ENCODE measurements around the gene KRT8. TPM values are rescaled to one million over a fixed set of nuclear protein-coding genes. Genes with fewer than 3 reads are reported as not detected.

KRT8 gene
- total RNA-seq, 3 donors from 2014 or later: 1,334 to 4,222 (median 3,664) TPM

- intact Hi-C loops (cut with DNase I, micrococcal nuclease): no loop called here
- Histone ChIP-seq H3K4me1 (ENCODE audit: low read depth) (peaks cover 23% of the 10 kb centered on the region), H3K4me3 (no peak overlapping the region), H3K9me3 (no peaks in the 10 kb centered on the region), H3K36me3 (ENCODE audit: low read depth) (no peaks in the 10 kb centered on the region)
- DNase-seq (no peak), ATAC-seq (no peak)
- no peak for TF ChIP-seq CTCF (IDR thresholded peaks at IDR 0.05)
Observed at GRCh38 chr12:52920937-52921336, 16.1 kb upstream of the KRT8 start.

GRCh38 chr12:52918784-52919183 lies 13.9 kb upstream of the KRT8 start:
- H3K4me1 ChIP-seq (ENCODE audit: low read depth): peaks cover 14% of the 10 kb centered on the region
- no peak overlapping the region for H3K4me3 ChIP-seq
- H3K36me3 ChIP-seq (ENCODE audit: low read depth): no peaks in the 10 kb centered on the region
- no peak for DNase-seq
- ATAC-seq: no peak
- no peaks in the 10 kb centered on the region for H3K9me3 ChIP-seq
- TF ChIP-seq CTCF (IDR thresholded peaks at IDR 0.05): no peak
- intact Hi-C loops (cut with DNase I, micrococcal nuclease): no loop called here

- TF ChIP-seq CTCF (IDR thresholded peaks at IDR 0.05): no peak
- Histone ChIP-seq H3K4me3 (no peak overlapping the region), H3K4me1 (ENCODE audit: low read depth) (peaks cover 15% of the 10 kb centered on the region), H3K36me3 (ENCODE audit: low read depth) (no peaks in the 10 kb centered on the region), H3K9me3 (no peaks in the 10 kb centered on the region)
- intact Hi-C loops (cut with DNase I, micrococcal nuclease): no loop called here
- ATAC-seq (no peak), DNase-seq (no peak)
Observed at GRCh38 chr12:52918351-52918750, 13.5 kb upstream of the KRT8 start.

GRCh38 chr12:52917800-52918199 lies 12.9 kb upstream of the KRT8 start:
- Histone ChIP-seq H3K9me3 (no peaks in the 10 kb centered on the region), H3K36me3 (ENCODE audit: low read depth) (no peaks in the 10 kb centered on the region), H3K4me3 (no peak overlapping the region), H3K4me1 (ENCODE audit: low read depth) (peaks cover 16% of the 10 kb centered on the region)
- DNase-seq (no peak), ATAC-seq (no peak)
- TF ChIP-seq CTCF (IDR thresholded peaks at IDR 0.05): no peak
- intact Hi-C loops (cut with DNase I, micrococcal nuclease): no loop called here

- no peaks in the 10 kb centered on the region for H3K9me3 ChIP-seq
- intact Hi-C loops (cut with DNase I, micrococcal nuclease): no loop called here
- peak; percentile 2 for ATAC-seq
- H3K4me3 ChIP-seq: no peak overlapping the region
- no peaks in the 10 kb centered on the region for H3K36me3 ChIP-seq (ENCODE audit: low read depth)
- H3K4me1 ChIP-seq (ENCODE audit: low read depth): peaks cover 27% of the 10 kb centered on the region
- DNase-seq: peak in 1 of 3 donors; percentile 57
- no peak for TF ChIP-seq CTCF (IDR thresholded peaks at IDR 0.05)
Observed at GRCh38 chr12:52916216-52916615, 11.3 kb upstream of the KRT8 start.

- Histone ChIP-seq H3K36me3 (ENCODE audit: low read depth) (no peaks in the 10 kb centered on the region), H3K4me1 (ENCODE audit: low read depth) (peaks cover 27% of the 10 kb centered on the region), H3K4me3 (no peak overlapping the region), H3K9me3 (no peaks in the 10 kb centered on the region)
- TF ChIP-seq CTCF (IDR thresholded peaks at IDR 0.05): no peak
- ATAC-seq (peak; percentile 25), DNase-seq (no peak)
- intact Hi-C loops (cut with DNase I, micrococcal nuclease): no loop called here
Observed at GRCh38 chr12:52915637-52916036, 10.8 kb upstream of the KRT8 start.

Measured in mucosa of descending colon (tissue), 3 donors.